Osteocyte (in vitro differentiated cells): Measurements from ENCODE around the gene GBP1. TPM values are rescaled to one million over a fixed set of nuclear protein-coding genes. Genes with fewer than 3 reads are reported as not detected.

Experiments used
- DNase-seq: peaks from one replicate; pipeline ENCODE4 v3.0.0; 2021; ENCODE audit warnings: mixed read lengths; ENCODE audit not compliant: unreplicated experiment; ENCODE audit errors: extremely low spot score
- H3K27ac Mint-ChIP-seq: one replicate; pipeline ENCODE4 v1.8.0; 2021; ENCODE audit warnings: mild to moderate bottlenecking, mixed read lengths; ENCODE audit not compliant: unreplicated experiment
- H3K27me3 Mint-ChIP-seq: one replicate; pipeline ENCODE4 v1.8.0; 2021; ENCODE audit warnings: mixed read lengths; ENCODE audit not compliant: unreplicated experiment
- H3K36me3 Mint-ChIP-seq: one replicate; pipeline ENCODE4 v1.8.0; 2021; ENCODE audit warnings: mixed read lengths; ENCODE audit not compliant: unreplicated experiment
- H3K4me1 Mint-ChIP-seq: one replicate; pipeline ENCODE4 v1.8.0; 2021; ENCODE audit warnings: mixed read lengths; ENCODE audit not compliant: unreplicated experiment
- H3K4me3 Mint-ChIP-seq: one replicate; pipeline ENCODE4 v1.8.0; 2021; ENCODE audit warnings: mild to moderate bottlenecking, moderate library complexity, mixed read lengths; ENCODE audit not compliant: unreplicated experiment
- H3K9me3 Mint-ChIP-seq: one replicate; pipeline ENCODE4 v1.8.0; 2021; ENCODE audit warnings: mixed read lengths; ENCODE audit not compliant: unreplicated experiment
- CTCF ChIP-seq: fragments of 200-600 bp; sonication (generic); IDR thresholded peaks from 2 replicates; pipeline ENCODE4 v1.5.0; 2021; ENCODE audit warnings: antibody characterized with exemption, mild to moderate bottlenecking, moderate library complexity
- total RNA-seq: library from RNA; stranded (reverse); gene quantifications from 2 replicates; pipeline ENCODE4 v1.2.1, GENCODE V29; 2021

The GBP1 gene
- total RNA-seq, 1 donor from 2014 or later = 26.3 TPM

GRCh38 chr1:89070509-89070908 lies 5.5 kb upstream of the GBP1 start:
- DNase-seq = no peak
- H3K36me3 Mint-ChIP-seq = no peaks in the 10 kb centered on the region
- TF ChIP-seq CTCF = no peak
- H3K4me1 Mint-ChIP-seq = peaks cover 8% of the 10 kb centered on the region
- H3K27me3 Mint-ChIP-seq = peaks cover 12% of the 10 kb centered on the region
- no peak overlapping the region for H3K27ac Mint-ChIP-seq
- H3K4me3 Mint-ChIP-seq = no peak overlapping the region
- H3K9me3 Mint-ChIP-seq = peaks cover 11% of the 10 kb centered on the region

- Mint-ChIP-seq H3K27me3 (peaks cover 12% of the 10 kb centered on the region), H3K4me1 (peaks cover 10% of the 10 kb centered on the region), H3K9me3 (peaks cover 11% of the 10 kb centered on the region), H3K27ac (peak overlapping the region; percentile 64), H3K4me3 (peak overlapping the region; percentile 61), H3K36me3 (no peaks in the 10 kb centered on the region)
- DNase-seq = no peak
- TF ChIP-seq CTCF = no peak
These were observed 4.9 kb upstream of the GBP1 start for GRCh38 chr1:89069951-89070350.

GRCh38 chr1:89068291-89068690 lies 3.3 kb upstream of the GBP1 start:
- Mint-ChIP-seq H3K4me1 (peaks cover 27% of the 10 kb centered on the region), H3K9me3 (no peaks in the 10 kb centered on the region), H3K4me3 (no peak overlapping the region), H3K27ac (no peak overlapping the region), H3K27me3 (peaks cover 9% of the 10 kb centered on the region), H3K36me3 (no peaks in the 10 kb centered on the region)
- DNase-seq = no peak
- no peak for TF ChIP-seq CTCF

GRCh38 chr1:89064632-89065031 lies 376 bp downstream of the GBP1 start:
- DNase-seq = no peak
- Mint-ChIP-seq H3K4me1 (peaks cover 46% of the 10 kb centered on the region), H3K36me3 (peaks cover 11% of the 10 kb centered on the region), H3K9me3 (no peaks in the 10 kb centered on the region), H3K4me3 (peak overlapping the region; percentile 79), H3K27ac (peak overlapping the region; percentile 89), H3K27me3 (no peaks in the 10 kb centered on the region)
- no peak for TF ChIP-seq CTCF

GRCh38 chr1:89063094-89063493 lies 1.9 kb downstream of the GBP1 start:
- Mint-ChIP-seq H3K27ac (no peak overlapping the region), H3K36me3 (peaks cover 17% of the 10 kb centered on the region), H3K4me1 (peaks cover 45% of the 10 kb centered on the region), H3K9me3 (no peaks in the 10 kb centered on the region), H3K4me3 (no peak overlapping the region), H3K27me3 (no peaks in the 10 kb centered on the region)
- TF ChIP-seq CTCF = no peak
- no peak for DNase-seq
